Type B pancreatic cell (in vitro differentiated cells): ENCODE data around the gene ALX3. TPM values are rescaled to one million over a fixed set of nuclear protein-coding genes. Genes with fewer than 3 reads are reported as not detected.

ENCODE experiments used
- DNase-seq: peaks from one replicate; pipeline ENCODE4 v3.0.0; 2021; ENCODE audit warnings: mixed read lengths; ENCODE audit not compliant: unreplicated experiment; ENCODE audit errors: extremely low spot score
- H3K27ac Mint-ChIP-seq: 2 replicates; pipeline ENCODE4 v1.8.0; 2021; ENCODE audit warnings: mild to moderate bottlenecking, mixed read lengths
- H3K27me3 Mint-ChIP-seq: 2 replicates; pipeline ENCODE4 v1.8.0; 2021; ENCODE audit warnings: mixed read lengths
- H3K36me3 Mint-ChIP-seq: 2 replicates; pipeline ENCODE4 v1.8.0; 2021; ENCODE audit warnings: mixed read lengths
- H3K4me1 Mint-ChIP-seq: one replicate; pipeline ENCODE4 v1.8.0; 2021; ENCODE audit warnings: mixed read lengths; ENCODE audit not compliant: unreplicated experiment
- H3K4me3 Mint-ChIP-seq: 2 replicates; pipeline ENCODE4 v1.8.0; 2021; ENCODE audit warnings: mild to moderate bottlenecking, mixed read lengths
- H3K9me3 Mint-ChIP-seq: 2 replicates; pipeline ENCODE4 v1.8.0; 2021; ENCODE audit warnings: mixed read lengths
- total RNA-seq: library from RNA; stranded (reverse); gene quantifications from 2 replicates; pipeline ENCODE4 v1.2.1, GENCODE V29; 2021; ENCODE audit warnings: low replicate concordance
- TF ChIP-seq, protein P1 (sequence below): fragments of 200-600 bp; sonication (generic); conservative IDR thresholded peaks from 2 replicates; pipeline ENCODE4 v1.5.0; 2021; ENCODE audit warnings: antibody characterized with exemption, mild to moderate bottlenecking

The ALX3 gene
- total RNA-seq, 1 donor from 2014 or later: 19.8 TPM

DNA sequence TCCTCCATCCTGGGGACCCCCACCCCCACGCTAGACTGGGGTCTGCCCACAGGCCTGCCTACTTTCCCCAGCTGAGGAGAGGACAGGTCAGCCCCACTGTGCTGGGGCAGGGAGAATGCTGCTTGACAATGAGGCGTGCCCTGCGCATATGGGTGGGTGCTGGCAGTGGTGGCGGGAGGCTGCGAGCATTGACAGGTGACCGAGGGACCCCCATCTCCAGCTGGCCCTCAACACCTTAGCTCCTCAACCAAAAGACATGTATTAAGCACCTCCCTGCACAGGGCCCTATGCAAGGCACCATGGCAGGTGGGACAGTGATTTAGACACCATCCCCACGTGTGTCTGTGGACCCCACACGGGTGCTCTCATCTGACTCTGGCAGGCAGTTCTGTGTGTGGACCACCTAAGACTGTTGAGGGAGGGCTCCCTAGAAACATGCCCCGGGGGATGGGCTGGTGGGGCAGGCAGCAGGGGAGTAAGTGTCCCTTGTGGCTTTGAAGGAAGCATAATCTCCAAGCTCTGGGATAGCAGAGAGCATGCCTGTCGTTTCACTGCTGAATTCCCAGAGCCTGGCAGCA, 18.4 kb upstream of the ALX3 start:
- DNase-seq: no peak
- TF ChIP-seq, protein P1, sequence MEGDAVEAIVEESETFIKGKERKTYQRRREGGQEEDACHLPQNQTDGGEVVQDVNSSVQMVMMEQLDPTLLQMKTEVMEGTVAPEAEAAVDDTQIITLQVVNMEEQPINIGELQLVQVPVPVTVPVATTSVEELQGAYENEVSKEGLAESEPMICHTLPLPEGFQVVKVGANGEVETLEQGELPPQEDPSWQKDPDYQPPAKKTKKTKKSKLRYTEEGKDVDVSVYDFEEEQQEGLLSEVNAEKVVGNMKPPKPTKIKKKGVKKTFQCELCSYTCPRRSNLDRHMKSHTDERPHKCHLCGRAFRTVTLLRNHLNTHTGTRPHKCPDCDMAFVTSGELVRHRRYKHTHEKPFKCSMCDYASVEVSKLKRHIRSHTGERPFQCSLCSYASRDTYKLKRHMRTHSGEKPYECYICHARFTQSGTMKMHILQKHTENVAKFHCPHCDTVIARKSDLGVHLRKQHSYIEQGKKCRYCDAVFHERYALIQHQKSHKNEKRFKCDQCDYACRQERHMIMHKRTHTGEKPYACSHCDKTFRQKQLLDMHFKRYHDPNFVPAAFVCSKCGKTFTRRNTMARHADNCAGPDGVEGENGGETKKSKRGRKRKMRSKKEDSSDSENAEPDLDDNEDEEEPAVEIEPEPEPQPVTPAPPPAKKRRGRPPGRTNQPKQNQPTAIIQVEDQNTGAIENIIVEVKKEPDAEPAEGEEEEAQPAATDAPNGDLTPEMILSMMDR: no peak
- peaks cover 71% of the 10 kb centered on the region for H3K27me3 Mint-ChIP-seq
- no peaks in the 10 kb centered on the region for H3K36me3 Mint-ChIP-seq
- no peaks in the 10 kb centered on the region for H3K9me3 Mint-ChIP-seq
- H3K4me1 Mint-ChIP-seq: peaks cover 24% of the 10 kb centered on the region
- no peak overlapping the region for H3K27ac Mint-ChIP-seq
- H3K4me3 Mint-ChIP-seq: no peak overlapping the region

DNA sequence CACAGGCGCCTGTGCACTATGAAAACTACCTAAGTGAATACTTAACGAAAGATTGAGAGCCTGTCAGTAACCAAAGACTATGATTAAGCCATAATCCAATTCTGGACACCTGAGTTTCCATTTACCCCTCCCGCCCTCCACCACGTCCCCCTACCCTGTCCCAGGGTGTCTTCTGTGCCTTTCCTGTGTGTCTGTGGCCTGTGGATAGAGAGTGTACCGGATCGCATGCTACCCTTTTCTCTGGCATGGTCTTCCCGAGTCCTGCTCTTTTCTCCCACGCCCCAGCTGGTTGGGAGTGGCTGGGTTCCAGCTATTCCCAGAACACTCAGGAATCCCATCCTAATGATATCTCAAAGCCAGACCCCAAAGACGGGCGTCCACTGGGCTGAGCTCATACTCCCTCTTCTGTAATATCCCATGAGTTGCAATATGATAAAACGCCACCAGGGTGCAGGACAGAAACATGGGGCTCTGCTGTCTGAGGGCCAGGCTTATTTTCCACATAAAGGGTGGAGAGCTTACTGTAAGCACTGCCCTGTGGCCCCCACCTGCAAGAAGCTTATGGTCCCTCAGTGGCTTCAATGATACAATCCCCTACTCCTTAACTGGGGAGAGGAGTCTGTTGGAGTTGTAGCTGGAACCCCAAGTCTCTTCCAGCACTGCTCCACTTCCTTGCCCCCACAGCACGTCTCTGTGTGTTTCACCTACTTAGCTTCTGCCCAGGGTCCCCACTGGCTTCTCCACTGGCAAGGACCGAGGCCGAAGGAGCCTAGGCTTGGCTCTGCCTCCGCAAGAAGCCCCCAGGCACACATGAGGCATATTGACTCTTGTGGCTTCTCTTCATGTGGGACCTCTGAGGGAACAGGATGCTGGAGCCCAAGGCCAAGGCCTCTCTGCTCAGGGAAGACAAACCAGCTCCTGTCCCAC, 17.6 kb upstream of the ALX3 start:
- Mint-ChIP-seq H3K36me3 (peaks cover 3% of the 10 kb centered on the region), H3K9me3 (no peaks in the 10 kb centered on the region), H3K4me3 (peak overlapping the region; percentile 72), H3K4me1 (peaks cover 30% of the 10 kb centered on the region), H3K27ac (peak overlapping the region; percentile 27), H3K27me3 (peaks cover 75% of the 10 kb centered on the region)
- no peak for DNase-seq
- TF ChIP-seq, protein P1: peak; percentile 77

DNA sequence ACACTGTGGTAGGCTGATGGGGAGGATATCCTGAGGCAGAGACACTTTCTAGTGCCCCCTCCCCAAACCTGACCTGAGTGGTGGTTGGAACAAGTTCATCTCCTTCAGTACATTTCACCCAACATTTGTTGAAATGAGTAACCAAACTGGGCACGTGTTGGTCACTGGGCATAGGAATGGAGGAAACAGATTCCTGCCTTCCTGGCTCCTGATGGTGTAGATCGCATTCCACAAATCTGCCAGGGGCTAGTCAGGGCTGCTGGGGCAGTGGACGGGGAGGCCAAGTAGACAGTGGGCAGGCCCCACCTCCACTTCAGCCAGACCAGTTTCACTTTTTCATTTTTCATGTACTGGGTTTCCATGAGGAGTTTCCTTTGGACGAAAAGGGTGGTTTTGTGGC, 16.5 kb upstream of the ALX3 start:
- Mint-ChIP-seq H3K4me3 (no peak overlapping the region), H3K4me1 (peaks cover 30% of the 10 kb centered on the region), H3K9me3 (no peaks in the 10 kb centered on the region)

DNA sequence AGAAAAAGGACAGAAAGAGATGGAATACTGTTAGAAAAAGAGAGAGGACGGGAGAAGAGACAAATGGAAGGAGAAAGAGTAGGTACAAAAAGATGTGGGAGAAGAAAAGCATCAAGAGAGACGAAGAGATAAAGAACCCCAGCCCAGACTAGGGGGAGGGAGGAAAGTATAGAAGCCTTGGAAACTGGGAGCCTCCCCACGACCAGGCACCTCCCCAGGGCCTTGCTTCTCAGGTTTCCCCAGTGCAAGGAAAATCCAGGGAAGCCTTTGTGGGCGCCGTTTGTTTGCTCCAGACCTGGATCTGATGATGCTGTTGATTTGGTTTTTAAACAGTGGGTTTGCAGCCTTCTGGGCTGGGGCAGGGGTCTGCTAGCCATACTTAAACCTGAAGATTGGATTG, 15.2 kb upstream of the ALX3 start:
- Mint-ChIP-seq H3K4me1 (peaks cover 25% of the 10 kb centered on the region), H3K27me3 (peaks cover 80% of the 10 kb centered on the region), H3K4me3 (peak overlapping the region; percentile 4), H3K27ac (no peak overlapping the region), H3K9me3 (no peaks in the 10 kb centered on the region), H3K36me3 (peaks cover 3% of the 10 kb centered on the region)
- TF ChIP-seq, protein P1: no peak
- no peak for DNase-seq

More for the DNA sequence above, 16.5 kb upstream of the ALX3 start:
- TF ChIP-seq, protein P1: no peak
- DNase-seq: no peak
- H3K27ac Mint-ChIP-seq: peak overlapping the region; percentile 1
- peaks cover 3% of the 10 kb centered on the region for H3K36me3 Mint-ChIP-seq
- peaks cover 75% of the 10 kb centered on the region for H3K27me3 Mint-ChIP-seq

DNA sequence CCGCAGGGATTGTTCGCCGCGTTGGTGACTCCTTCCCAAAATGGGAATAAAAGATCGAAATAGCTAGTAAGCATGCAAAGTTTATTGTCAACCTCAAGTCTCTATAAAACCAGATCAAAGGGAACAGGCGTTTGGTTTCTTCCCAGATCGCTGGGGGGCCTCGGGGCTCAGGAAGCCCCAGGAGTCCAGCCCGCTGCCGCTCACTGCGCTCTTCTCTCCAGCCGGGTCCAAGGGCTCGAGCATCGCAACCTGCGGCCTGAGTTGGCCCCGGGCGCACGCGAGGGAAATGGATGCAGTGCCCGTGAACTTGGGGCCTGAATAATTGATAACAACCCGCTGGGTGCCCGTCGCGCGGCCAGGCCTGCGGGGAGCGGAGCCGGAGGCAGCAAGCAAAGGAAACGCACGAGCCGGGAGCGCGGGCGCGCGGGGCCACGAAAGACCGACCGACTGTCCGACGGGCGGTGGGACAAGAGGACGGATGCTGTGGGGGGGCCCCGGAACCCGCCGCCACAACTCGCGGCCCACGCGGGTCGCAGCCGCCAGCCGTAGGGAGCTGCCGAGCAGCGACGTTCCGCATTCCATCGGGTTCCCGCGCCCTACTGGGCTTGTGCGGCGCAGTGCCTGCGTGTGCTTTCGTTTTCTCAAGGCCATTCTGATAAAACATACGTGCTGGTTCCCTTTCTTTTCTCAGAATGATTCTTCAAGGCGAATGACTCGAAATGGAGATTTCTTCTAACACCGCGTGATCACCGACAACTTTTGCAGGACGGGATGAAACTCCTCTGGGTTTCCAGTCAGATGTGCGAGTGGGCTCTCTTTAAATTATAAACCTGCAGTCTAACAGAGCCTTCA, 14.0 kb upstream of the ALX3 start:
- H3K27ac Mint-ChIP-seq: peak overlapping the region; percentile 67
- DNase-seq: no peak
- peaks cover 80% of the 10 kb centered on the region for H3K27me3 Mint-ChIP-seq
- no peaks in the 10 kb centered on the region for H3K9me3 Mint-ChIP-seq
- peaks cover 3% of the 10 kb centered on the region for H3K36me3 Mint-ChIP-seq
- TF ChIP-seq, protein P1: no peak
- peaks cover 25% of the 10 kb centered on the region for H3K4me1 Mint-ChIP-seq
- peak overlapping the region; percentile 77 for H3K4me3 Mint-ChIP-seq
